Smooth muscle cell (in vitro differentiated cells): ENCODE measurements around the gene AGXT. TPM values are rescaled to one million over a fixed set of nuclear protein-coding genes. Genes with fewer than 3 reads are reported as not detected.

Source experiments
- DNase-seq: peaks from one replicate; lab custom pipeline; 2025; ENCODE audit not compliant: unreplicated experiment; lab: John Stamatoyannopoulos, UW
- H2AFZ ChIP-seq: fragments of 200-600 bp; sonication (generic); 2 replicates; pipeline ENCODE4 v1.6.0; 2016; ENCODE audit warnings: antibody characterized with exemption, low read depth, mild to moderate bottlenecking
- H3F3A ChIP-seq: fragments of 200-600 bp; sonication (generic); 2 replicates; pipeline ENCODE4 v1.6.0; 2017; ENCODE audit warnings: antibody characterized with exemption, low read depth
- H3K27ac ChIP-seq: fragments of 200-600 bp; sonication (generic); 2 replicates; pipeline ENCODE4 v1.5.1; 2016; ENCODE audit warnings: low read depth, mild to moderate bottlenecking
- H3K27me3 ChIP-seq: fragments of 200-600 bp; sonication (generic); 2 replicates; pipeline ENCODE4 v1.6.1; 2016; ENCODE audit warnings: low read depth, mild to moderate bottlenecking
- H3K36me3 ChIP-seq: fragments of 200-600 bp; sonication (generic); 2 replicates; pipeline ENCODE4 v1.5.1; 2016; ENCODE audit warnings: low read depth
- H3K4me1 ChIP-seq: fragments of 200-600 bp; sonication (generic); 2 replicates; pipeline ENCODE4 v1.5.1; 2016; ENCODE audit warnings: low read depth
- H3K4me2 ChIP-seq: fragments of 200-600 bp; sonication (generic); 2 replicates; pipeline ENCODE4 v1.6.0; 2016; ENCODE audit warnings: mild to moderate bottlenecking
- H3K4me3 ChIP-seq: fragments of 200-600 bp; sonication (generic); 2 replicates; pipeline ENCODE4 v1.5.1; 2016; ENCODE audit warnings: mild to moderate bottlenecking
- H3K79me2 ChIP-seq: fragments of 200-600 bp; sonication (generic); 2 replicates; pipeline ENCODE4 v1.6.0; 2016; ENCODE audit warnings: low read depth, mild to moderate bottlenecking
- H3K9ac ChIP-seq: fragments of 200-600 bp; sonication (generic); 2 replicates; pipeline ENCODE4 v1.6.0; 2016; ENCODE audit warnings: low read depth
- H3K9me3 ChIP-seq: fragments of 200-600 bp; sonication (generic); replicated peaks from 2 replicates; pipeline ENCODE4 v1.5.1; 2016; ENCODE audit warnings: low read depth
- H4K20me1 ChIP-seq: fragments of 200-600 bp; sonication (generic); 2 replicates; pipeline ENCODE4 v1.6.0; 2016; ENCODE audit warnings: low read depth
- WGBS: methylation state at CpG from one replicate; pipeline ENCODE4 v1.1.7; 2016; ENCODE audit warnings: low lambda C conversion rate; 5-methylcytosine and 5-hydroxymethylcytosine counted together
- polyA plus RNA-seq: library from polyadenylated mRNA; unstranded; fragments of >200 nt; fragmentation: Nextera tagmentation; extraction: Ambion mirVana; gene quantifications from 2 replicates; pipeline ENCODE4 v1.2.1, GENCODE V29; 2016
- total RNA-seq: library from RNA; depleted of rRNA; stranded (reverse); fragments of >200 nt; gene quantifications from 2 replicates; pipeline ENCODE4 v1.2.3, GENCODE V29; 2014
- TF ChIP-seq, protein P1 (sequence below): fragments of 200-600 bp; sonication (generic); IDR thresholded peaks from 2 replicates; pipeline ENCODE4 v1.5.1; 2017; ENCODE audit warnings: borderline replicate concordance, mild to moderate bottlenecking, antibody characterized with exemption; ENCODE audit not compliant: insufficient read depth, poor library complexity, severe bottlenecking

AGXT gene
- total and polyA plus RNA-seq, 2 experiments from 2014 or later: not detected

DNA sequence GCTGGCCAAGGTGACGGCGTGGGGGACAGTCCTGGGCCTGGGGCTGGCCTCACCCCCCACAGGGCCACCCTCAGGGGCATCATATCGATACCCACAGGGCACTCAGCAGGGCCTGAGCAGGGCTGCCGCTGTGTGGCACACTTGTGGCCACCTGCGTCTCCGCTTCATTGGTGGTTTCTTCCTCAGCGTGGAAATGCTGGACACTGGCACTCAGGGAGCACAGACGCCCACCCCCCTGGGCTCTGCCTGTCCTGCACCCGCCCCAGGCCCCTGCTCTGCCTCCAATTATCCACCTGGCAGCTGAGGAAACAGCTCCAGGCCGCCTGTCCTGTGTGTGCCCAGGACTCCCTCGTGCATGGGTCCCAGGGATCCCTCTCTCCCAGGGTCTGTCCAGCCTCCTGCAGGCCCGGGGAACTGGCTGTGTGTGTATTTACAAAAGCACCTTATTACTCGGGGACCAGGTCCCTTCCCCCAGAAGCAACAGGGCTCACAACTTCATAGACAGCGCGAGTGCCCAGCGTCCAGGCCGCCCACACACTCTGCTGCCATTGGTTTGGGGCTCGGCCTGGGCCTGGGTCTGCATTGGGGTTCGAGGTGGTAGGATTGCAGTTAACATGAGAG lies 50.6 kb downstream of the AGXT start:
- Histone ChIP-seq H3K9me3 (no peaks in the 10 kb centered on the region), H3K4me3 (no peak overlapping the region), H3K36me3 (no peaks in the 10 kb centered on the region), H4K20me1 (no peaks in the 10 kb centered on the region), H3K4me2 (no peak overlapping the region), H3K27me3 (no peaks in the 10 kb centered on the region), H2AFZ (no peak overlapping the region), H3K4me1 (no peaks in the 10 kb centered on the region), H3F3A (no peaks in the 10 kb centered on the region), H3K27ac (no peak overlapping the region), H3K79me2 (no peaks in the 10 kb centered on the region), H3K9ac (no peak overlapping the region)
- TF ChIP-seq, protein P1, sequence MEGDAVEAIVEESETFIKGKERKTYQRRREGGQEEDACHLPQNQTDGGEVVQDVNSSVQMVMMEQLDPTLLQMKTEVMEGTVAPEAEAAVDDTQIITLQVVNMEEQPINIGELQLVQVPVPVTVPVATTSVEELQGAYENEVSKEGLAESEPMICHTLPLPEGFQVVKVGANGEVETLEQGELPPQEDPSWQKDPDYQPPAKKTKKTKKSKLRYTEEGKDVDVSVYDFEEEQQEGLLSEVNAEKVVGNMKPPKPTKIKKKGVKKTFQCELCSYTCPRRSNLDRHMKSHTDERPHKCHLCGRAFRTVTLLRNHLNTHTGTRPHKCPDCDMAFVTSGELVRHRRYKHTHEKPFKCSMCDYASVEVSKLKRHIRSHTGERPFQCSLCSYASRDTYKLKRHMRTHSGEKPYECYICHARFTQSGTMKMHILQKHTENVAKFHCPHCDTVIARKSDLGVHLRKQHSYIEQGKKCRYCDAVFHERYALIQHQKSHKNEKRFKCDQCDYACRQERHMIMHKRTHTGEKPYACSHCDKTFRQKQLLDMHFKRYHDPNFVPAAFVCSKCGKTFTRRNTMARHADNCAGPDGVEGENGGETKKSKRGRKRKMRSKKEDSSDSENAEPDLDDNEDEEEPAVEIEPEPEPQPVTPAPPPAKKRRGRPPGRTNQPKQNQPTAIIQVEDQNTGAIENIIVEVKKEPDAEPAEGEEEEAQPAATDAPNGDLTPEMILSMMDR: no peak
- no peak for DNase-seq
- WGBS: 84% methylated on average over 17 of the region's 19 CpGs

DNA sequence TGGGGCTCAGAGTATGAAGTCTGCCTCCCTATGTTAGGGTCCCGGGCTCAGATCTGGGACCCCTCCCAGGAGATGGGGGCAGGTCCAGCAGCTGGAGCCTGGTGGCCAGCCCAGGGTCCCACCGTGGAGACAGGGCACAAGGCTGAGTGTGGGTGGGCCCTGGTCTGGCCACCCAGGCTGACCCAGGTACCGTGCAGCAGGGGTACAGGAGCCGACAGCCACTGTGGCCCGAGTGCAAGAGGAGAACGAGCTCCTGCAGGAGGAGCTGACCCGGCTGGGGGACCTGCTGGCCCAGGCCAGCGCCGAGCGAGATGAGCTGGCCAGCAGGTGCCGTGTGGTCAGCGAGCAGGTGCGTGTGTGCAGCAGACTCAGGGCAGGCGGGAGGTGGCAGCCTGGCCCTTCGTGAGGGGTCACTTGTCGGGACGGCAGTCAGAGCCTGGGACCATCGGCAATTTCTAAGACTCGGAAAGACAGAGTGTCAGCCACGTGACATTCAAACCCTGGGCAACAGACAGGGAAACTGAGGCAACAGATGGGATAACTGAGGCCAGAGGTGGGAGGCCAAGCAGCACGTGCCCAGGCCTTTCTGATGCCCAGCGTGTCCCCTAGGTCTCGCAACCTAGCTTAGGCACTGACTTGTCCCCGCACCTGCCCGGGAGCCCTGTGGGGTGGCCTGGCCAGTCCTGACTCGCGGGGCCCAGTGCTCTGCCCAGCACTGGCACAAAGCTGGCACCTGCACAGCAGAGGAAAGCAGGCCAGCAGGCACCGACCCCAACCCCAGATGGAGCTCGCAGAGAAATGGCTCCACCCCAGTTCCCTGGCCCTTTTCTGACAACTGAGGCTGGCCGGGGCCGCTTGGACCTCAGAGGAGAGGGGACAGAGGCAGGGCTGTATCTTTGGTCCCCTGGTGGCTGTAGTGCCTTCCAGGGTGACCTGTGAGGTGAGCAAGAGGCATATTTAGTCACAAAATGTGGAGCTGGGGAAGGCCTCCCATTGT lies 51.5 kb downstream of the AGXT start:
- Histone ChIP-seq H2AFZ (no peak overlapping the region), H3K9me3 (no peaks in the 10 kb centered on the region), H3K4me2 (no peak overlapping the region), H3K27ac (no peak overlapping the region), H4K20me1 (no peaks in the 10 kb centered on the region), H3K79me2 (no peaks in the 10 kb centered on the region), H3K4me3 (no peak overlapping the region), H3K9ac (no peak overlapping the region), H3K4me1 (no peaks in the 10 kb centered on the region), H3F3A (no peaks in the 10 kb centered on the region), H3K27me3 (no peaks in the 10 kb centered on the region), H3K36me3 (no peaks in the 10 kb centered on the region)
- TF ChIP-seq, protein P1: no peak
- WGBS: 93% methylated on average over 30 of the region's 31 CpGs
- no peak for DNase-seq

DNA sequence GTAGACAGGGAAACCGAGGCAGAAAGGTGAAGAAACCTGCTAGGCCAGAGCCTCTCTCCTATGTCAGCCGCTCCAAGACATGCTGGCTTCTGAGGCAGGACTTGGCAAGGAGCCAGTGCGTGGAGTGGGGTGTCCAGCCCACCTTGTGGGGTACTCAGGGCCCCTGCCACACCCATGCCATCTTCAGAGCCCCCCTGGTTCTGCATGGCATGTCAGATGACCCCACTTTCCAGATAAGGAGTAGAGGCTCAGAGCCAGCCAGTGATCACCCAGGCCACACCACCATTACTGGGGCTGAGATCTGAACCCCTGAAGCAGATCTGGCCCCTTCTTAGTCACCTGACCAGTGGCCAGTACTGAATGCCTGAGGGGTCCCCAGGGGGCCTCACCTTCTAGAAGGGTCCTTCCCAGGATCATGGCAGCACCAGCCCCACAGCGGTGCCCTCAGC lies 52.2 kb downstream of the AGXT start:
- H2AFZ ChIP-seq: no peak overlapping the region
- WGBS: 85% methylated on average over 4 of the region's 4 CpGs
- peak overlapping the region; percentile 74 for H3K4me2 ChIP-seq
- no peaks in the 10 kb centered on the region for H3K27me3 ChIP-seq
- no peaks in the 10 kb centered on the region for H3K4me1 ChIP-seq
- H3K9me3 ChIP-seq: no peaks in the 10 kb centered on the region
- no peaks in the 10 kb centered on the region for H3F3A ChIP-seq
- H3K27ac ChIP-seq: peak overlapping the region; percentile 71
- H4K20me1 ChIP-seq: no peaks in the 10 kb centered on the region
- H3K9ac ChIP-seq: peak overlapping the region; percentile 57
- H3K4me3 ChIP-seq: no peak overlapping the region
- no peaks in the 10 kb centered on the region for H3K79me2 ChIP-seq
- TF ChIP-seq, protein P1: no peak
- no peak for DNase-seq
- H3K36me3 ChIP-seq: no peaks in the 10 kb centered on the region
